ENCODE results near the gene OPN4.

GRCh38 chr10:86642021-86642420, 12.3 kb upstream of the OPN4 start:
- TF ChIP-seq CTCF (IDR thresholded peaks at IDR 0.05) (no peak), POLR2A (IDR thresholded peaks at IDR 0.05) (no peak)
